Prostate gland (tissue), 2 donors: ENCODE measurements around the gene PTGIR.

Source experiments
- POLR2A ChIP-seq: fragments of 450-650 bp; IDR thresholded peaks from one replicate; pipeline ENCODE4 v1.6.1; 2016; ENCODE audit warnings: antibody characterized with exemption, mild to moderate bottlenecking
- POLR2AphosphoS5 ChIP-seq: sonication (generic); formaldehyde crosslinking; IDR thresholded peaks from one replicate; pipeline ENCODE4 v1.6.1; 2017; ENCODE audit warnings: antibody characterized with exemption
- TF ChIP-seq, protein P1 (sequence below), 4 experiments: fragments of 200-600 bp in 2 of 4; fragments of 450-650 bp in 2 of 4; sonication (generic) in 2 of 4; IDR thresholded peaks; 1 replicate in 3 of 4; 2 replicates in 1 of 4; pipeline ENCODE4 v1.5.1; 2016 to 2019; ENCODE audit warnings: antibody characterized with exemption in 4 of 4, mild to moderate bottlenecking in 2 of 4, moderate library complexity in 2 of 4

DNA sequence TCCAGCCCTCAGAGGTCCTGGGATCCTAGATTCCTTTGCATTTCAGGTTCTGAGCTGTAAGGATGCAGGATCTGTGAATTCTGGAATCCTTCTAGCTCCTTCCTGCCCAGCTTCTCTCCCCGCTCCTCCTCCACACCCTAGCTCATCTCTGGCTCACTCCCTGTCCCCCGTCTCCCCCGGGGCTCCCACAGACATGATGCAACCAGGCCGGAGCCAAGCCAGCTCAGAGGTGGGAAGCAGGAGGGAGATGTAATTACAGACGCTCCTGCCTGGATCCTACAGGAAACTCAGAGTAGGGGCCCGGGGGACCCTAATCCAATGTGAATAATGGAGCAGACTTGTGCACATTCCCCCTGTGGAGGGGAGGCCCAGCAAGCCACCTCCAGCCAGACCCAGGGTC lies 6.6 kb upstream of the PTGIR start:
- TF ChIP-seq, protein P1, sequence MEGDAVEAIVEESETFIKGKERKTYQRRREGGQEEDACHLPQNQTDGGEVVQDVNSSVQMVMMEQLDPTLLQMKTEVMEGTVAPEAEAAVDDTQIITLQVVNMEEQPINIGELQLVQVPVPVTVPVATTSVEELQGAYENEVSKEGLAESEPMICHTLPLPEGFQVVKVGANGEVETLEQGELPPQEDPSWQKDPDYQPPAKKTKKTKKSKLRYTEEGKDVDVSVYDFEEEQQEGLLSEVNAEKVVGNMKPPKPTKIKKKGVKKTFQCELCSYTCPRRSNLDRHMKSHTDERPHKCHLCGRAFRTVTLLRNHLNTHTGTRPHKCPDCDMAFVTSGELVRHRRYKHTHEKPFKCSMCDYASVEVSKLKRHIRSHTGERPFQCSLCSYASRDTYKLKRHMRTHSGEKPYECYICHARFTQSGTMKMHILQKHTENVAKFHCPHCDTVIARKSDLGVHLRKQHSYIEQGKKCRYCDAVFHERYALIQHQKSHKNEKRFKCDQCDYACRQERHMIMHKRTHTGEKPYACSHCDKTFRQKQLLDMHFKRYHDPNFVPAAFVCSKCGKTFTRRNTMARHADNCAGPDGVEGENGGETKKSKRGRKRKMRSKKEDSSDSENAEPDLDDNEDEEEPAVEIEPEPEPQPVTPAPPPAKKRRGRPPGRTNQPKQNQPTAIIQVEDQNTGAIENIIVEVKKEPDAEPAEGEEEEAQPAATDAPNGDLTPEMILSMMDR (IDR thresholded peaks at IDR 0.05): no peak
- no peak for TF ChIP-seq POLR2AphosphoS5
- TF ChIP-seq POLR2A: no peak
